Measurements from ENCODE around the gene REEP1.

The REEP1 gene

DNA sequence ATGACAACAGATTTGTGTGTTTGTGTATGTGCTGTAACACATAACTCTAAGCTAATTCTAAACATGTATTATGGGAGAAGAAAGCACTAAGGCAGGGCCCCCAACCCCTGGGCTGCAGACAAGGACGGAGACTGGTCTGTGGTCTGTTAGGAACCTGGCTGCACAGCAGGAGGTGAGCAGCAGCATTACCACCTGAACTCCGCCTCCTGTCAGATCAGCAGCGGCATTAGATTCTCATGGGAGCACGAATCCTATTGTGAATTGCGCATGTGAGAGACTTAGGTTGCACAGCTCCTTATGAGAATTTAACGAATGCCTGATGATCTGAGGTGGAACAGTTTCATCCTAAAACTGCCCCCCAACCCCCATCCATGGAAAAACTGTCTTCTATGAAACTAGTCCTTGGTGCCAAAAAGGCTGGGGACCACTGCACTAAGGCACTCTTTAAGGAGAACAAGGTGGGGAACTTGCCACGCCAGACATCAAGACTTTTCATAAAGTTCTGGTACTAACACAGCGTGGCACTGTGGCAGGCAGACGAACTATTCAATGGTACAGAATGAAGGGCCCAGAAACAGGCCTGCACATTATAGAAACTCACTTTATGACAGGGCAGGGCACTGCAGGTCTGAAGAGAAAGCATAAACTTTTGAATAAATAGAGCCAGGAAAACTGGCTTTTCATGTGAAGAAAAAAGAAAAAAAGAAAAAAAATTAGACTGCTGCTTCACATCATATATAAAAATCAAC, 14.0 kb downstream of the REEP1 start:
- TF ChIP-seq, protein P1, sequence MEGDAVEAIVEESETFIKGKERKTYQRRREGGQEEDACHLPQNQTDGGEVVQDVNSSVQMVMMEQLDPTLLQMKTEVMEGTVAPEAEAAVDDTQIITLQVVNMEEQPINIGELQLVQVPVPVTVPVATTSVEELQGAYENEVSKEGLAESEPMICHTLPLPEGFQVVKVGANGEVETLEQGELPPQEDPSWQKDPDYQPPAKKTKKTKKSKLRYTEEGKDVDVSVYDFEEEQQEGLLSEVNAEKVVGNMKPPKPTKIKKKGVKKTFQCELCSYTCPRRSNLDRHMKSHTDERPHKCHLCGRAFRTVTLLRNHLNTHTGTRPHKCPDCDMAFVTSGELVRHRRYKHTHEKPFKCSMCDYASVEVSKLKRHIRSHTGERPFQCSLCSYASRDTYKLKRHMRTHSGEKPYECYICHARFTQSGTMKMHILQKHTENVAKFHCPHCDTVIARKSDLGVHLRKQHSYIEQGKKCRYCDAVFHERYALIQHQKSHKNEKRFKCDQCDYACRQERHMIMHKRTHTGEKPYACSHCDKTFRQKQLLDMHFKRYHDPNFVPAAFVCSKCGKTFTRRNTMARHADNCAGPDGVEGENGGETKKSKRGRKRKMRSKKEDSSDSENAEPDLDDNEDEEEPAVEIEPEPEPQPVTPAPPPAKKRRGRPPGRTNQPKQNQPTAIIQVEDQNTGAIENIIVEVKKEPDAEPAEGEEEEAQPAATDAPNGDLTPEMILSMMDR (conservative IDR thresholded peaks at IDR 0.05; ENCODE audit: low read depth, low read length) = no peak

DNA sequence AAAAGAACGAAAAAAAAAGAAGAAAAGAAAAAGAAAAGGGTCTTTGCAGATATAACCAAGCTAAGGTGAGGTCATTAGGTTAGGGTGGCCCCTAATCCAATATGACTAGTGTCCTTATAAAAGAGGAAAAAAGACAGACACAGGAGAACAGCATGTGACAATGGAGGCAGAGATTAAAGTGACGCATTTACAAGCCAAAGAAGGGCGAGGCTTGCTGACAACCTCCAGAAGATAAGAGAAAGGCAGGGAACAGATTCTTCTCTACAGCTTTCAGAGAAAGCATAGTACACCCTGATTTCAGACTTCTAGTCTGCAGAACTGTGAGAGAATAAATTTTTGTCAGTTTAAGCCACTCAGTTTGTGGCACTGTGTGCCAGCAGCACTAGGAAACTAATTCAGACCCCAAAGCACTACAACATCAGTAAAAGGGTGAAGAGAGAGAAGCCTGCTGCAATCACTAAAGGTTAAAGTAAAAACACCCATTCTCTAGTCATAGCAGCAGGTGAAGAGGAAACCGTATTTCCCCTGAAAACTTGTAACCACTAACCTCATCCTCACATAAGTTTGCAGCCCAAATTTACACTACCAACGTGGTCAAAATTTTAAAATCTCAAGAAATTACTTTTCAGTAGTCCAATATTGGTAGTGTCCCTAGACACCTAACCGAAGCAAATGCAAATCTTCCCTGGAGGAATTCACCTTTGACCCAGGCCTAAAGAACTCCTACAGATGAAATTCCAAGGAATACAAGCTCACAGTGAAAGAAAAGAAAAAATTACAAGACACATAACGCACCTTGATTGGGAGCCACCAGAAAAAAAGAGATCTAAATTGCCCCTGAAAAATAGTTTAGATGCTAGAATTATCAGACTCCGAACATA, 17.5 kb downstream of the REEP1 start:
- no peak overlapping the region for H3K4me3 ChIP-seq (ENCODE audit: low read length)
- no peak for DNase-seq (ENCODE audit: low read depth)
- TF ChIP-seq, protein P1 (conservative IDR thresholded peaks at IDR 0.05; ENCODE audit: low read depth, low read length) = no peak

More for the DNA sequence above, 14.0 kb downstream of the REEP1 start:
- no peak for DNase-seq (ENCODE audit: low read depth)
- no peak overlapping the region for H3K4me3 ChIP-seq (ENCODE audit: low read length)

DNA sequence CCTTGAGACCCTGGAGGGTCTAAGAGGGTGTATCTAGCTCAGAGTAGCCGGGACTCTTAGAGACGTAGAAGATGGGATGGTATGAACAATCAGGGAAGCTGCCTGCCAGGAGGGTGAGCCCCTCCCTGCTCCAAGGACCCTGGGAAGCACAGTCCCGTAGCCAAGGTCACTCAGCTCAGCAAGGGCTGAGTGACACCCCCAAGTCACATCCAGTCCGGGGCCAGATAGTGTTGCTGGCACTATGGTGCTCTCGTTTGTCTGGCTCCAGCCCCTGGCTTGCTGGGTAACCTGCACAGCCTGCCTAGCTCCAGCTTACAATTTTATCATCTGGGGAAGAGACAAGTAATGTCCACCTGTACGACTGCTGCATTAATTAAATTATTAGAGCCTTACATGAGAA, 22.3 kb downstream of the REEP1 start:
- no peak for DNase-seq (ENCODE audit: low read depth)
- H3K4me3 ChIP-seq (ENCODE audit: low read length) = no peak overlapping the region
- TF ChIP-seq, protein P1 (conservative IDR thresholded peaks at IDR 0.05; ENCODE audit: low read depth, low read length) = no peak

DNA sequence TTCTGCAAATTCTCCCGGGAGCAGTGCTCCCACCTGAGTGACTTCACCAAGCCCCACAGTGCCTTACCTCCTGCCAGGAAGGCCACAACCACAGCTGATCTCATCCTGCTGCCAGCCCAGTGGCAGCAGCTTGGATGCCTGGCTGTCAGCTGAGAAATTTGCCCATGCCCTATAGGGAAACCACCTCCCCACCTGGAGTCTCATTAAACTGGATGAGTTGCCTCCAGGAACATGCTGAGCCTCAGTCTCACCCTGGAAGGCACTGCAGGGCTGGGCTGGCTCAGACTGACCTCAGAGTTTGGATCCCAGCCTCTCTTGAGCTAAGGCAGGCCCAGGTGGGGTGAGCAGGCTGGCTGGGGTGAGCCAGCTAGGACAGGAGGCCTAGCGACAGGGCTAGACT, 23.3 kb downstream of the REEP1 start:
- TF ChIP-seq, protein P1 (conservative IDR thresholded peaks at IDR 0.05; ENCODE audit: low read depth, low read length) = no peak
- no peak for DNase-seq (ENCODE audit: low read depth)
- H3K4me3 ChIP-seq (ENCODE audit: low read length) = no peak overlapping the region

DNA sequence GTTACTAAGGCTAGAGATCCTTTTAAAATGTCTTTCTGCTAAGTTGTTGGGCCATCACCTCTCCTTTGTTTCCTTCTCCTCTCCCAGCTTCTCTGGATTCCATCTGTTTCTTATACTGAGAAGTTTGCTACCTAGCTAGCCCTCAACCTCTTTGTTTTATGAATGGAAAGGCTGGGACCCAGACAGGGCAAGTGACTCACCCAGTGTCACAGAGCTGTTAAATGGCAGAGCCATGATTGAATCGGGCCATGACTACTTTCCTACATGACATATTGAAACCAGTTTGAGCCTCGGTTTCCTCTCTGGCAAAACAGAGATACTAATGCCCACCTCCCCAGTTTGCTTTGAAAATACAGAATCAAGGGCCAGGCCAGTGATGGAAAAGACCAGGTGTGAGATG, 24.1 kb downstream of the REEP1 start:
- no peak overlapping the region for H3K4me3 ChIP-seq (ENCODE audit: low read length)
- no peak for DNase-seq (ENCODE audit: low read depth)
- TF ChIP-seq, protein P1 (conservative IDR thresholded peaks at IDR 0.05; ENCODE audit: low read depth, low read length) = no peak

DNA sequence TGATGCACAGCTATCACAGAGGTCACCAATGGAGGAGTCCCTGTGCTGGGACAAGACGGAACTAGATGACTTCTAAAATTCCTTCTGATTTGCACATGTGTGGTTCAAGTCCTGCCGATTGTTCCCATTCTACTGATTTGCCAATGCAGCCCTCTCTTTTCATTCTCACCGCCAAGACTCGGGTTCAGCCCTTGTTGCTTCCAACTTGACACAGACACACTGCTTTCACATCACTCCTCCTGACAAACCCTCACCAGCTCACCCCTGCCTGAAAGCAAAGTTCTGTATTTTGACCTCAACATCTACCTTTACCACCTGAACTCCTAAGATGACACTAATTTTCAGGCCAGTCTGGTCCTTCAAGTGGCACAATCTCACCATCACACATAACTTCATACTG, 25.5 kb downstream of the REEP1 start:
- TF ChIP-seq, protein P1 (conservative IDR thresholded peaks at IDR 0.05; ENCODE audit: low read depth, low read length) = no peak
- no peak overlapping the region for H3K4me3 ChIP-seq (ENCODE audit: low read length)
- DNase-seq (ENCODE audit: low read depth) = no peak

All from retinal pigment epithelial cell (primary cell).